IMR-90 (cell line): Measurements from ENCODE around the gene FRZB. TPM values are rescaled to one million over a fixed set of nuclear protein-coding genes. Genes with fewer than 3 reads are reported as not detected.

Source experiments
- ATAC-seq: fragments of 200-7000 bp; cut with Tn5 transposase; 2 replicates; pipeline ENCODE4 v1.9.1; 2020; ENCODE audit warnings: low read depth, mild to moderate bottlenecking, moderate library complexity
- BruUV-seq: library from RNA; stranded (reverse); fragments of 400-500 nt; replicated peaks from 2 replicates; lab custom pipeline; 2021; lab: Mats Ljungman, UMichigan
- CTCF ChIA-PET: fragments of 300-600 bp; formaldehyde crosslinking; extraction: SDS; loops from one replicate; lab custom pipeline; 2021; ENCODE audit warnings: antibody characterized with exemption; lab: Yijun Ruan, JAX
- POLR2A ChIA-PET: fragments of 300-600 bp; sonication (Branson Sonifier 250); formaldehyde crosslinking; loops from one replicate; lab custom pipeline; 2022; ENCODE audit warnings: antibody characterized with exemption; ENCODE audit not compliant: unreplicated experiment; lab: Charles Lee
- DNase-seq: peaks from one replicate; pipeline ENCODE4 v3.0.0; 2013
- H2AFZ ChIP-seq: replicated peaks from 2 replicates; pipeline ENCODE3; 2013; ENCODE audit warnings: low read length, mild to moderate bottlenecking; ENCODE audit not compliant: poor library complexity
- H2AK5ac ChIP-seq: 2 replicates; pipeline ENCODE4 v1.6.1; 2013; ENCODE audit warnings: low read depth, low read length, inconsistent platforms
- H2AK9ac ChIP-seq: replicated peaks from 2 replicates; pipeline ENCODE3; 2013; ENCODE audit warnings: mild to moderate bottlenecking, low read depth, low read length, moderate library complexity; ENCODE audit not compliant: poor library complexity
- H2BK120ac ChIP-seq: 2 replicates; pipeline ENCODE4 v1.6.1; 2013; ENCODE audit warnings: low read depth, low read length, inconsistent platforms
- H2BK15ac ChIP-seq: 3 replicates; pipeline ENCODE4 v1.6.1; 2013; ENCODE audit warnings: low read depth, low read length, inconsistent platforms
- H2BK20ac ChIP-seq: 2 replicates; pipeline ENCODE4 v1.6.1; 2013; ENCODE audit warnings: low read depth, mild to moderate bottlenecking, inconsistent platforms, low read length, moderate library complexity
- H2BK5ac ChIP-seq: 2 replicates; pipeline ENCODE4 v1.6.1; 2013; ENCODE audit warnings: mild to moderate bottlenecking, low read depth, low read length, inconsistent platforms; ENCODE audit not compliant: poor library complexity, severe bottlenecking
- H3K14ac ChIP-seq: replicated peaks from 2 replicates; pipeline ENCODE4 v1.6.1; 2013; ENCODE audit warnings: low read depth, low read length, inconsistent platforms
- H3K18ac ChIP-seq: 2 replicates; pipeline ENCODE4 v1.6.1; 2013; ENCODE audit warnings: low read depth, low read length, control low read depth
- H3K23ac ChIP-seq: 2 replicates; pipeline ENCODE4 v1.6.1; 2013; ENCODE audit warnings: low read depth, low read length, inconsistent platforms
- H3K27ac ChIP-seq: 2 replicates; pipeline ENCODE4 v1.5.1; 2013; ENCODE audit warnings: mild to moderate bottlenecking, control low read depth, low read length; ENCODE audit not compliant: insufficient read depth
- H3K27me3 ChIP-seq: 2 replicates; pipeline ENCODE4 v1.6.1; 2013; ENCODE audit warnings: low read length; ENCODE audit not compliant: control insufficient read depth, insufficient read depth
- H3K36me3 ChIP-seq: 2 replicates; pipeline ENCODE4 v1.6.1; 2013; ENCODE audit warnings: low read length, mixed read lengths; ENCODE audit not compliant: control insufficient read depth, insufficient read depth
- H3K4ac ChIP-seq: 2 replicates; pipeline ENCODE4 v1.6.1; 2013; ENCODE audit warnings: low read depth, low read length, inconsistent platforms
- H3K4me1 ChIP-seq: 2 replicates; pipeline ENCODE4 v1.6.1; 2013; ENCODE audit warnings: low read length, mixed read lengths; ENCODE audit not compliant: control insufficient read depth, insufficient read depth
- H3K4me2 ChIP-seq: 2 replicates; pipeline ENCODE4 v1.6.1; 2013; ENCODE audit warnings: low read depth, mild to moderate bottlenecking, control low read depth, low read length, moderate library complexity
- H3K4me3 ChIP-seq: 2 replicates; pipeline ENCODE4 v1.5.1; 2013; ENCODE audit warnings: low read depth, mild to moderate bottlenecking, control low read depth, low read length, moderate library complexity; ENCODE audit not compliant: insufficient read depth
- H3K56ac ChIP-seq: 2 replicates; pipeline ENCODE4 v1.6.1; 2013; ENCODE audit warnings: low read length, inconsistent platforms; ENCODE audit not compliant: insufficient read depth; ENCODE audit errors: extremely low read depth
- H3K79me1 ChIP-seq, 2 experiments: 2 replicates each; pipeline ENCODE4 v1.6.1; 2013; ENCODE audit warnings: low read length in 2 of 2, inconsistent platforms in 1 of 2, low read depth in 1 of 2
- H3K9ac ChIP-seq: 2 replicates; pipeline ENCODE4 v1.6.1; 2013; ENCODE audit warnings: low read depth, low read length, control low read depth
- H3K9me1 ChIP-seq: 2 replicates; pipeline ENCODE4 v1.6.1; 2013; ENCODE audit warnings: low read length, inconsistent platforms; ENCODE audit not compliant: insufficient read depth
- H3K9me3 ChIP-seq: 2 replicates; pipeline ENCODE4 v1.6.1; 2013; ENCODE audit warnings: low read length; ENCODE audit not compliant: control insufficient read depth, insufficient read depth
- H4K20me1 ChIP-seq: 2 replicates; pipeline ENCODE4 v1.6.1; 2013; ENCODE audit warnings: low read length, inconsistent platforms; ENCODE audit not compliant: insufficient read depth
- H4K5ac ChIP-seq: 2 replicates; pipeline ENCODE4 v1.6.1; 2013; ENCODE audit warnings: mild to moderate bottlenecking, low read depth, low read length, control low read depth
- H4K8ac ChIP-seq, 2 experiments: 2 replicates each; pipeline ENCODE4 v1.6.1; 2013; ENCODE audit warnings: low read depth in 2 of 2, low read length in 2 of 2, control low read depth in 1 of 2, inconsistent platforms in 1 of 2
- H4K91ac ChIP-seq: 2 replicates; pipeline ENCODE4 v1.6.1; 2013; ENCODE audit warnings: low read depth, low read length, inconsistent platforms; ENCODE audit not compliant: insufficient read depth
- BHLHE40 ChIP-seq: fragments of 150-350 bp; IDR thresholded peaks from 2 replicates; pipeline ENCODE4 v1.6.1; 2016; ENCODE audit warnings: mild to moderate bottlenecking, low read depth, low read length
- CEBPB ChIP-seq: IDR thresholded peaks from 2 replicates; pipeline ENCODE4 v1.6.1; 2012; ENCODE audit warnings: low read depth, low read length, improper control_type of control experiment
- CHD1 ChIP-seq: IDR thresholded peaks from 2 replicates; pipeline ENCODE4 v1.6.1; 2012; ENCODE audit warnings: low read depth, low read length, improper control_type of control experiment
- CTCF ChIP-seq: conservative IDR thresholded peaks from 2 replicates; pipeline ENCODE4 v1.5.1; 2012; ENCODE audit warnings: mild to moderate bottlenecking, low read depth, low read length, improper control_type of control experiment
- ELK1 ChIP-seq: fragments of 150-350 bp; IDR thresholded peaks from 2 replicates; pipeline ENCODE4 v1.6.1; 2016; ENCODE audit warnings: low read depth, mild to moderate bottlenecking, low read length, moderate library complexity, borderline replicate concordance
- FOS ChIP-seq: fragments of 150-350 bp; IDR thresholded peaks from 2 replicates; pipeline ENCODE4 v1.6.1; 2016; ENCODE audit warnings: low read depth, low read length
- MAFK ChIP-seq: IDR thresholded peaks from 2 replicates; pipeline ENCODE4 v1.6.1; 2012; ENCODE audit warnings: low read depth, low read length, improper control_type of control experiment
- MAZ ChIP-seq: IDR thresholded peaks from 2 replicates; pipeline ENCODE4 v1.6.1; 2012; ENCODE audit warnings: low read depth, mild to moderate bottlenecking, low read length, improper control_type of control experiment, moderate library complexity, borderline replicate concordance
- MXI1 ChIP-seq: IDR thresholded peaks from 2 replicates; pipeline ENCODE4 v1.6.1; 2012; ENCODE audit warnings: low read depth, mild to moderate bottlenecking, low read length, moderate library complexity, borderline replicate concordance
- NFE2L2 ChIP-seq: fragments of 150-350 bp; IDR thresholded peaks from 2 replicates; pipeline ENCODE4 v1.6.1; 2016; ENCODE audit warnings: low read depth, mild to moderate bottlenecking, low read length
- POLR2A ChIP-seq: IDR thresholded peaks from 2 replicates; pipeline ENCODE4 v1.6.1; 2012; ENCODE audit warnings: mild to moderate bottlenecking, low read depth, low read length
- RAD21 ChIP-seq: IDR thresholded peaks from 2 replicates; pipeline ENCODE4 v1.6.1; 2012; ENCODE audit warnings: low read length, improper control_type of control experiment
- RCOR1 ChIP-seq: IDR thresholded peaks from 2 replicates; pipeline ENCODE4 v1.6.1; 2012; ENCODE audit warnings: mild to moderate bottlenecking, low read length, improper control_type of control experiment; ENCODE audit not compliant: insufficient replicate concordance
- RFX5 ChIP-seq: IDR thresholded peaks from 2 replicates; pipeline ENCODE4 v1.8.0; 2012; ENCODE audit warnings: low read depth, mild to moderate bottlenecking, low read length, moderate library complexity
- SMC3 ChIP-seq: fragments of 150-350 bp; IDR thresholded peaks from 2 replicates; pipeline ENCODE4 v1.6.1; 2016; ENCODE audit warnings: low read depth, mild to moderate bottlenecking, antibody characterized with exemption, low read length, moderate library complexity
- USF2 ChIP-seq: fragments of 150-350 bp; IDR thresholded peaks from 2 replicates; pipeline ENCODE4 v1.6.1; 2017; ENCODE audit warnings: mild to moderate bottlenecking, antibody characterized with exemption, low read length, low read depth
- WGBS, 2 experiments: methylation state at CpG; one replicate each; pipeline versions ENCODE4 v1.1.5 to v1.1.7; 2013; ENCODE audit warnings: missing lambda C conversion rate in 2 of 2; ENCODE audit not compliant: insufficient read length in 1 of 2; ENCODE audit errors: extremely low coverage in 2 of 2; 5-methylcytosine and 5-hydroxymethylcytosine counted together
- dilution Hi-C: fragments of 300-500 bp; cut with HindIII; formaldehyde crosslinking; loops from one replicate; pipeline ENCODE4 v1.14.3; 2018; ENCODE audit warnings: low sequenced_read_pairs; ENCODE audit not compliant: unreplicated experiment
- in situ Hi-C: fragments of 300-500 bp; cut with MboI; formaldehyde crosslinking; loops from 3 replicates; pipeline ENCODE4 v1.14.3; 2019; ENCODE audit warnings: low sequenced_read_pairs, inconsistent platforms, mixed read lengths
- intact Hi-C: fragments of 100-400 bp; cut with micrococcal nuclease; formaldehyde crosslinking; loops from 2 replicates; pipeline ENCODE4 v1.10.0; 2022
- polyA plus RNA-seq, 3 experiments: library from polyadenylated mRNA; depleted of rRNA; stranded (reverse); fragments of >200 nt; gene quantifications; 2 replicates each; pipeline ENCODE4 v1.2.3, GENCODE V29; 2012; ENCODE audit warnings: low replicate concordance in 1 of 3
- total RNA-seq: library from RNA; depleted of rRNA; stranded (reverse); fragments of >200 nt; gene quantifications from 2 replicates; pipeline ENCODE4 v1.2.3, GENCODE V29; 2012

The FRZB gene
- total and polyA plus RNA-seq, 2 of the 4 experiments (the other 2 are of a cell fraction): 0.18 to 1.2 TPM

GRCh38 chr2:182866095-182866460 lies 359 bp downstream of the FRZB start:
- H3K14ac ChIP-seq: no peak overlapping the region
- no peak overlapping the region for H2BK5ac ChIP-seq
- no peaks in the 10 kb centered on the region for H3K79me1 ChIP-seq
- no peak overlapping the region for H3K56ac ChIP-seq
- no peak overlapping the region for H2BK20ac ChIP-seq
- H3K23ac ChIP-seq: no peak overlapping the region
- no peak overlapping the region for H3K18ac ChIP-seq
- POLR2A ChIA-PET: no interaction called here
- peak overlapping the region; percentile 96 for H2AFZ ChIP-seq
- H3K27ac ChIP-seq: no peak overlapping the region
- H2BK15ac ChIP-seq: no peak overlapping the region
- BruUV-seq: no TSS peak
- peaks cover 3% of the 10 kb centered on the region; the same call in 1 of the 2 replicates for H3K4me1 ChIP-seq
- CTCF ChIA-PET: interaction anchor here (1.5 kb wide), 1 partner anchor 114 kb away, joined by 3 read pairs; no protein-coding TSS in a partner anchor
- H4K20me1 ChIP-seq: no peaks in the 10 kb centered on the region
- DNase-seq (no peak), ATAC-seq (peak; percentile 22)
- no peak overlapping the region for H4K5ac ChIP-seq
- 0 out of 2 replicates have a peak, but pooled peaks cover 4% of the 10 kb centered on the region for H3K9me1 ChIP-seq
- H2AK5ac ChIP-seq: no peak overlapping the region
- TF ChIP-seq ELK1 (no peak), MXI1 (no peak), CEBPB (no peak), NFE2L2 (no peak), BHLHE40 (no peak), MAZ (no peak), FOS (no peak), RFX5 (no peak), RAD21 (no peak), SMC3 (no peak), CHD1 (no peak), MAFK (no peak), RCOR1 (no peak), USF2 (no peak), POLR2A (no peak), CTCF (no peak)
- H3K4me3 ChIP-seq: peak overlapping the region; percentile 48
- no peak overlapping the region for H4K91ac ChIP-seq
- intact Hi-C loops: no loop called here
- WGBS, 2 experiments: 9% methylated on average over 18 of the region's 19 CpGs; no CpG with 5 or more reads in 1 of the 2 experiments
- in situ Hi-C loops: no loop called here
- H3K4ac ChIP-seq: no peak overlapping the region
- no peak overlapping the region for H4K8ac ChIP-seq
- dilution Hi-C loops: no loop called here
- peak overlapping the region; percentile 55 for H2AK9ac ChIP-seq
- no peaks in the 10 kb centered on the region for H3K36me3 ChIP-seq
- H3K9ac ChIP-seq: no peak overlapping the region
- peak overlapping the region; percentile 83 for H3K4me2 ChIP-seq
- no peak overlapping the region for H2BK120ac ChIP-seq
- H3K27me3 ChIP-seq: no peaks in the 10 kb centered on the region
- no peaks in the 10 kb centered on the region for H3K9me3 ChIP-seq
